ENCODE results near the gene TMIGD1.

TMIGD1 gene

DNA sequence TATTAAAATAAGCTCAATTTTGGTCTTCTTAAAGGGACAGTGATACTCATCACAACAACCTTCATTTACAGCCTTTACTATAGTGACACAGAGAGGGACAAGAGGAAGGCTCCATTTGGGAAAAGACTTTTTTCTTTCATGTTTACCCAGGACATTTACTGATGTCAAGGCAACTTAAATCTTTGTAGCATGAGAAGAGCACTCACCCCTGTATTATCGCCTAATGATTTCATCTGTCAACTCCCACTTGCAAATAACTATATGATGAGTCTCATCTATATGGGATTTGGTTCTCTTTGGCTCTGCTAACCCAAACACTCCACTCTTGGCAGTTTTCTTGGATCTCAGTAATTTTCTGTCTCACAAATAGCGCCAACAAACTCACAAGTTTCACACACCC lies 66.2 kb downstream of the TMIGD1 start:
- H3K36me3 ChIP-seq (ENCODE audit: control insufficient read depth in 1 of 2, insufficient read depth in 2 of 2, low read length in 2 of 2), result peaks cover 14 to 44% of the 10 kb centered on the region in 2 donors
- no peaks in the 10 kb centered on the region for H3K9me3 ChIP-seq (ENCODE audit: control insufficient read depth in 1 of 2, low read length in 2 of 2)
- H3K27ac ChIP-seq (ENCODE audit: low read depth, low read length), result no peak overlapping the region
- no peaks in the 10 kb centered on the region for H3K4me1 ChIP-seq (ENCODE audit: control insufficient read depth in 1 of 2, insufficient read depth in 2 of 2, low read length in 2 of 2)
- no peak overlapping the region for H3K4me3 ChIP-seq (ENCODE audit: low read depth in 1 of 2, low read length in 2 of 2)
- H3K9ac ChIP-seq (ENCODE audit: low read depth in 1 of 2, low read length in 2 of 2), result no peak overlapping the region
- no peaks in the 10 kb centered on the region for H3K27me3 ChIP-seq (ENCODE audit: control insufficient read depth in 1 of 2, insufficient read depth in 2 of 2, low read length in 2 of 2)
